Esophagus muscularis mucosa (tissue), 4 donors: ENCODE results near the gene CCDC92. TPM values are rescaled to one million over a fixed set of nuclear protein-coding genes. Genes with fewer than 3 reads are reported as not detected.

ENCODE experiments used
- DNase-seq: peaks from one replicate; pipeline ENCODE4 v3.0.0-alpha.2; 2017; ENCODE audit errors: extremely low spot score
- H3K27ac ChIP-seq, 4 donors: fragments of 200-600 bp; sonication (generic); replicated peaks in 1 of 4; 1 replicate in 3 of 4; 2 replicates in 1 of 4; pipeline ENCODE4 v1.5.1; 2016 to 2019; ENCODE audit warnings: mild to moderate bottlenecking in 1 of 4
- H3K27me3 ChIP-seq, 4 donors: fragments of 200-600 bp; sonication (generic); one replicate each; pipeline versions ENCODE4 v1.5.1 to v1.6.0; 2016 to 2019
- H3K36me3 ChIP-seq, 4 donors: fragments of 200-600 bp; sonication (generic); one replicate each; pipeline ENCODE4 v1.5.1; 2016 to 2019
- H3K4me1 ChIP-seq, 4 donors: fragments of 200-600 bp; sonication (generic); one replicate each; pipeline ENCODE4 v1.5.1; 2016 to 2019
- H3K4me3 ChIP-seq, 4 donors: fragments of 200-600 bp; sonication (generic); 1 replicate in 2 of 4; 2 replicates in 2 of 4; pipeline ENCODE4 v1.5.1; 2016 to 2019; ENCODE audit warnings: mild to moderate bottlenecking in 4 of 4, moderate library complexity in 1 of 4
- H3K9me3 ChIP-seq, 4 donors: fragments of 200-600 bp; sonication (generic); 1 replicate in 3 of 4; 2 replicates in 1 of 4; pipeline ENCODE4 v1.5.1; 2016 to 2019
- CTCF ChIP-seq, 3 experiments: fragments of 200-600 bp in 2 of 3; fragments of 450-650 bp in 1 of 3; sonication (generic) in 2 of 3; IDR thresholded peaks; one replicate each; pipeline ENCODE4 v1.5.1; 2017 to 2019; ENCODE audit warnings: antibody characterized with exemption in 3 of 3, mild to moderate bottlenecking in 2 of 3, moderate library complexity in 1 of 3
- EP300 ChIP-seq: sonication (generic); formaldehyde crosslinking; IDR thresholded peaks from one replicate; pipeline ENCODE4 v1.6.1; 2017; ENCODE audit warnings: antibody characterized with exemption
- POLR2A ChIP-seq: fragments of 450-650 bp; IDR thresholded peaks from one replicate; pipeline ENCODE4 v1.6.1; 2017; ENCODE audit warnings: antibody characterized with exemption, moderate library complexity, mild to moderate bottlenecking, low read depth
- POLR2AphosphoS5 ChIP-seq, 2 donors: sonication (generic); formaldehyde crosslinking; IDR thresholded peaks; one replicate each; pipeline ENCODE4 v1.6.1; 2017; ENCODE audit warnings: antibody characterized with exemption in 2 of 2
- WGBS: methylation state at CpG from one replicate; pipeline ENCODE4 v1.1.5; 2018; 5-methylcytosine and 5-hydroxymethylcytosine counted together
- intact Hi-C: fragments of 100-400 bp; cut with DNase I; formaldehyde crosslinking; loops from one replicate; pipeline ENCODE4 v1.15.1; 2023
- total RNA-seq, 4 donors: library from RNA; depleted of rRNA; stranded (reverse); fragments of >200 nt; gene quantifications; one replicate each; pipeline versions ENCODE4 v1.1.0 to v1.2.1, GENCODE V29; 2016

Gene CCDC92
- total RNA-seq, 4 donors from 2014 or later: 42.2 to 66.3 (median 54.1) TPM

- no peaks in the 10 kb centered on the region for H3K36me3 ChIP-seq
- H3K27ac ChIP-seq: no peak overlapping the region
- WGBS: 55% methylated on average over 5 of the region's 5 CpGs
- intact Hi-C loops: no loop called here
- H3K4me1 ChIP-seq: peaks cover 0 to 26% (median 15%) of the 10 kb centered on the region in 4 donors
- H3K4me3 ChIP-seq: no peak overlapping the region
- no peaks in the 10 kb centered on the region for H3K27me3 ChIP-seq
- H3K9me3 ChIP-seq: no peaks in the 10 kb centered on the region
- TF ChIP-seq EP300 (no peak), CTCF (IDR thresholded peaks at IDR 0.05) (no peak), POLR2AphosphoS5 (IDR thresholded peaks at IDR 0.05) (no peak), POLR2A (no peak)
- peak; percentile 26 for DNase-seq
Measured at GRCh38 chr12:123965382-123965781, 7.2 kb downstream of the CCDC92 start.

- peaks cover 0 to 10% (median 3%) of the 10 kb centered on the region in 4 donors for H3K4me1 ChIP-seq
- no peak for DNase-seq
- WGBS: 91% methylated on average over 4 of the region's 4 CpGs
- H3K36me3 ChIP-seq: peaks cover 0 to 1% (median 0%) of the 10 kb centered on the region in 4 donors
- intact Hi-C loops: no loop called here
- H3K27me3 ChIP-seq: no peaks in the 10 kb centered on the region
- TF ChIP-seq CTCF (IDR thresholded peaks at IDR 0.05) (no peak), EP300 (no peak), POLR2A (no peak), POLR2AphosphoS5 (IDR thresholded peaks at IDR 0.05) (no peak)
- H3K9me3 ChIP-seq: no peaks in the 10 kb centered on the region
- H3K27ac ChIP-seq: no peak overlapping the region
- no peak overlapping the region for H3K4me3 ChIP-seq
Measured at GRCh38 chr12:123963821-123964220, 8.8 kb downstream of the CCDC92 start.

GRCh38 chr12:123962513-123962912 is 10.1 kb downstream of the CCDC92 start:
- TF ChIP-seq POLR2AphosphoS5 (IDR thresholded peaks at IDR 0.05): no peak
- no peak for TF ChIP-seq POLR2A
- TF ChIP-seq CTCF (IDR thresholded peaks at IDR 0.05): no peak
- no peak for TF ChIP-seq EP300
- intact Hi-C loops: no loop called here
- H3K4me3 ChIP-seq: no peak overlapping the region
- no peaks in the 10 kb centered on the region for H3K4me1 ChIP-seq
- no peaks in the 10 kb centered on the region for H3K9me3 ChIP-seq
- WGBS: 86% methylated on average over 5 of the region's 5 CpGs
- peaks cover 0 to 6% (median 0%) of the 10 kb centered on the region in 4 donors for H3K36me3 ChIP-seq
- no peaks in the 10 kb centered on the region for H3K27me3 ChIP-seq
- H3K27ac ChIP-seq: no peak overlapping the region
- peak; percentile 3 for DNase-seq

DNA sequence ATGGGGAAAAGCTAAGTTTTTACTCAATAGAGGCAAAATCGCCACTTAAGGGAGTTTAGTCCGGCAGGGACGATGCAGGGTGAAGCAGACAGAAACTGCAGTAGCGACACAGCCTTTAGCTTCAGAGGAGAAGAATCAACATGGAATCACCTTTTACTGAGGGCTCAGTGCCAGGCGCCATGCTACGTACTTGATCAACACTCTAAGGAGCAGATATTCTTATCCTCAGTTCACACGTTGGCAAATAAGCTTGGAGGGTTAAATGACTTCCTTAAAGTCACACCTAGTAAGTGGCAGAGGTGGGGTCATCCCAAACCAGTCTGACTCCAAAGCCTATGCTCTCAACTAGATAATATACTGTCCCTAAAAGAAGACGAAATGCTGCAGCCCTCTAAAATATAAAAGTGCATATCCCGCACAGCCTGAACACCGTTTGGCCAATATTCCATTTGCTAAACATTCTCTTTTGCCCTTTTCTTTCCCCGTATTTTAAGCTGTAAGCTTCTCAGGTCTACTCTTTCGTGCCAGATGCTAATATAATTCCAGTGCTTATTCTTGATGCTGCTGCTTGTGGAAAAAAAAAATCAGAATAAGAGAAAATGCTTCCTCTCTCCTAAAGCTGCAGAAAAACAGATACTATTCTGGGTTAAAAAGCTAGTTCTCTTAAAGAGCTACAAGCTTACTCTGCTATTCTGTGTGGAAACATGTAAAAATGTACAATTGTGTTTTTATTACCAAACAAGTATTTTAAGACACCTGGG is 10.9 kb downstream of the CCDC92 start:
- Histone ChIP-seq H3K27ac (no peak overlapping the region), H3K4me3 (no peak overlapping the region), H3K9me3 (no peaks in the 10 kb centered on the region), H3K27me3 (no peaks in the 10 kb centered on the region), H3K36me3 (peaks cover 0 to 6% (median 0%) of the 10 kb centered on the region in 4 donors), H3K4me1 (no peaks in the 10 kb centered on the region)
- intact Hi-C loops: no loop called here
- TF ChIP-seq POLR2AphosphoS5 (IDR thresholded peaks at IDR 0.05): no peak
- no peak for TF ChIP-seq POLR2A
- WGBS: 93% methylated on average over 12 of the region's 12 CpGs
- DNase-seq: no peak

DNA sequence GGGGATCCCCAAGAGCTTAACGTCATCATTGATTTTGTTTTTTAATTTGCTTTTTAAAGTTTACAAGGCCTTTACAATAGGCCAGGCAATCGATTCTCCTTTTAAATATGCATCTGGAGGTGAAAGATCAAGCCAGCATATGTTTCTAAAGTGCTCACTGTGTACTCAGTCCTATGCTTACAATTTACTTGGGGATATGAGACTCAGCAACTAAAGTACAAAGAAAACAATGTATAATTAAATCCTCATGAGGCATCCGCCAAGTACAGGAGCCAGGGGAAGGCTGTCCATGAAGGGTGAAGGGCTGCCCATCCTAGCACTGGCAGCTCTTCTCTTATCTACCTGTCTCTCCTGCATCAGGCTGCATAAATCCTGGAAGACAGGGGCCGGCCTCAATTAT is 11.8 kb downstream of the CCDC92 start:
- H3K27ac ChIP-seq: no peak overlapping the region
- peaks cover 0 to 6% (median 0%) of the 10 kb centered on the region in 4 donors for H3K36me3 ChIP-seq
- no peak overlapping the region for H3K4me3 ChIP-seq
- H3K27me3 ChIP-seq: no peaks in the 10 kb centered on the region
- H3K4me1 ChIP-seq: no peaks in the 10 kb centered on the region
- intact Hi-C loops: no loop called here
- no peak for DNase-seq
- no peaks in the 10 kb centered on the region for H3K9me3 ChIP-seq
- TF ChIP-seq POLR2A (no peak), POLR2AphosphoS5 (IDR thresholded peaks at IDR 0.05) (no peak), CTCF (IDR thresholded peaks at IDR 0.05) (no peak), EP300 (no peak)
- WGBS: 88% methylated on average over 4 of the region's 4 CpGs
